Activated gamma-delta T cell treated with anti-CD3 and anti-CD28 coated beads, Interleukin-2, amount 50 U/mL, for 16 hours (primary cell): ENCODE measurements around the gene ACCSL.

ENCODE experiments used
- DNase-seq: peaks from one replicate; pipeline ENCODE4 v3.0.0-alpha.2; 2020; ENCODE audit warnings: low read depth

Gene ACCSL

GRCh38 chr11:44018127-44018521, 29.7 kb upstream of the ACCSL start:
- DNase-seq = no peak

- no peak for DNase-seq
Measured at GRCh38 chr11:44018829-44019228, 29.0 kb upstream of the ACCSL start.

GRCh38 chr11:44024977-44025376, 22.8 kb upstream of the ACCSL start:
- DNase-seq = no peak

GRCh38 chr11:44025727-44026126, 22.1 kb upstream of the ACCSL start:
- DNase-seq = no peak

- no peak for DNase-seq
Measured at GRCh38 chr11:44028401-44028800, 19.4 kb upstream of the ACCSL start.

- no peak for DNase-seq
Measured at GRCh38 chr11:44028816-44029506, 18.8 kb upstream of the ACCSL start.

- DNase-seq = no peak
Measured at GRCh38 chr11:44029507-44029845, 18.3 kb upstream of the ACCSL start.

GRCh38 chr11:44029977-44030911, 17.5 kb upstream of the ACCSL start:
- no peak for DNase-seq

- no peak for DNase-seq
Measured at GRCh38 chr11:44030996-44031395, 16.8 kb upstream of the ACCSL start.

- no peak for DNase-seq
Measured at GRCh38 chr11:44031549-44031948, 16.2 kb upstream of the ACCSL start.

- DNase-seq = no peak
Measured at GRCh38 chr11:44032299-44033085, 15.3 kb upstream of the ACCSL start.

GRCh38 chr11:44033411-44033850, 14.3 kb upstream of the ACCSL start:
- DNase-seq = no peak

GRCh38 chr11:44033856-44034255, 13.9 kb upstream of the ACCSL start:
- no peak for DNase-seq

GRCh38 chr11:44034639-44035038, 13.1 kb upstream of the ACCSL start:
- DNase-seq = no peak

- DNase-seq = no peak
Measured at GRCh38 chr11:44036811-44037657, 10.7 kb upstream of the ACCSL start.

- DNase-seq = no peak
Measured at GRCh38 chr11:44037658-44037998, 10.2 kb upstream of the ACCSL start.

- DNase-seq = no peak
Measured at GRCh38 chr11:44043157-44043556, 4.6 kb upstream of the ACCSL start.

- no peak for DNase-seq
Measured at GRCh38 chr11:44046182-44046581, 1.6 kb upstream of the ACCSL start.

GRCh38 chr11:44047298-44047697, 483 bp upstream of the ACCSL start:
- DNase-seq = no peak

GRCh38 chr11:44049832-44050231, 2.1 kb downstream of the ACCSL start:
- no peak for DNase-seq

- DNase-seq = no peak
Measured at GRCh38 chr11:44051171-44051570, 3.4 kb downstream of the ACCSL start.

GRCh38 chr11:44057340-44057739, 9.6 kb downstream of the ACCSL start:
- no peak for DNase-seq
